Cardiac muscle cell (in vitro differentiated cells and primary cell): ENCODE data around the gene GRPEL2. TPM values are rescaled to one million over a fixed set of nuclear protein-coding genes. Genes with fewer than 3 reads are reported as not detected.

Experiments used
- DNase-seq, 2 donors: peaks; one replicate each; pipeline versions ENCODE4 v3.0.0 to v3.0.0-alpha.2; 2010 to 2017; ENCODE audit warnings: low read depth in 1 of 2, low spot score in 1 of 2
- H3K27ac ChIP-seq: fragments of 200-600 bp; sonication (generic); 2 replicates; pipeline ENCODE4 v1.5.1; 2016
- H3K27me3 ChIP-seq: fragments of 200-600 bp; sonication (generic); 2 replicates; pipeline ENCODE4 v1.6.0; 2016; ENCODE audit warnings: control low read depth
- H3K36me3 ChIP-seq: fragments of 200-600 bp; sonication (generic); 2 replicates; pipeline ENCODE4 v1.5.1; 2016; ENCODE audit warnings: control low read depth
- H3K4me1 ChIP-seq: fragments of 200-600 bp; sonication (generic); 2 replicates; pipeline ENCODE4 v1.8.1; 2017; ENCODE audit warnings: low read depth, mild to moderate bottlenecking, mixed run types
- H3K4me3 ChIP-seq: fragments of 200-600 bp; sonication (generic); 2 replicates; pipeline ENCODE4 v1.5.1; 2016; ENCODE audit warnings: mild to moderate bottlenecking
- H3K9me3 ChIP-seq: fragments of 200-600 bp; sonication (generic); 2 replicates; pipeline ENCODE4 v1.5.1; 2017; ENCODE audit warnings: low read depth, mild to moderate bottlenecking, control low read depth
- CTCF ChIP-seq: IDR thresholded peaks from 2 replicates; pipeline ENCODE4 v1.5.1; 2012; ENCODE audit warnings: low read depth, mild to moderate bottlenecking, low read length
- polyA plus RNA-seq: library from polyadenylated mRNA; unstranded; fragments of >200 nt; fragmentation: Nextera tagmentation; extraction: Ambion mirVana; gene quantifications from 2 replicates; pipeline ENCODE4 v1.2.1, GENCODE V29; 2016
- total RNA-seq: library from RNA; depleted of rRNA; stranded (reverse); fragments of >200 nt; gene quantifications from 2 replicates; pipeline ENCODE4 v1.2.3, GENCODE V29; 2016

The GRPEL2 gene
- total and polyA plus RNA-seq, 2 experiments from 2014 or later: 4.2 to 4.9 TPM

GRCh38 chr5:149322518-149322917 is 22.8 kb upstream of the GRPEL2 start:
- no peak for DNase-seq
- no peak overlapping the region for H3K4me3 ChIP-seq
- H3K36me3 ChIP-seq: no peaks in the 10 kb centered on the region
- H3K9me3 ChIP-seq: no peaks in the 10 kb centered on the region
- no peak for TF ChIP-seq CTCF
- peaks cover 9% of the 10 kb centered on the region for H3K4me1 ChIP-seq
- H3K27me3 ChIP-seq: peaks cover 21% of the 10 kb centered on the region
- no peak overlapping the region for H3K27ac ChIP-seq

DNA sequence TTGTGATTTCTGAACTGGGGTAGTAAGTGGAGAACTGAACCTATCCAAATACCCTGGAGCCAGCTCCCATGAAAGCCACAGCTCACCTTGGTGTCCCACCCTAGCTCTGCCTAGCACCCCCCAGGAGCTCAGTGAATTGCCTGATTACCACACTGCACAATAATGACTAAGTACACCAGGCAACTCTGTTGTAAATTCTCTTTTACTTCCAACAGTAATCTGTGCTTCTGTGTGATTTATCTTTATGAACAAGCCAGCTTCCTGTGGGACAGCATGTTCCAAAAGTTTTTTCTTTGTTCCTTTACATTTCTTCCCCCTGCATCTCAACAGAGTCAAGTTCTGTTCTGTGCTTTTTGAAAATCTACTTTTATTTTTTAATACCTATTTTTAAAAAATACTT is 22.1 kb upstream of the GRPEL2 start:
- Histone ChIP-seq H3K4me1 (peaks cover 9% of the 10 kb centered on the region), H3K9me3 (no peaks in the 10 kb centered on the region), H3K27ac (no peak overlapping the region), H3K36me3 (no peaks in the 10 kb centered on the region), H3K4me3 (no peak overlapping the region), H3K27me3 (peaks cover 27% of the 10 kb centered on the region)
- no peak for TF ChIP-seq CTCF
- DNase-seq: peak in 1 of 2 donors; percentile 74

DNA sequence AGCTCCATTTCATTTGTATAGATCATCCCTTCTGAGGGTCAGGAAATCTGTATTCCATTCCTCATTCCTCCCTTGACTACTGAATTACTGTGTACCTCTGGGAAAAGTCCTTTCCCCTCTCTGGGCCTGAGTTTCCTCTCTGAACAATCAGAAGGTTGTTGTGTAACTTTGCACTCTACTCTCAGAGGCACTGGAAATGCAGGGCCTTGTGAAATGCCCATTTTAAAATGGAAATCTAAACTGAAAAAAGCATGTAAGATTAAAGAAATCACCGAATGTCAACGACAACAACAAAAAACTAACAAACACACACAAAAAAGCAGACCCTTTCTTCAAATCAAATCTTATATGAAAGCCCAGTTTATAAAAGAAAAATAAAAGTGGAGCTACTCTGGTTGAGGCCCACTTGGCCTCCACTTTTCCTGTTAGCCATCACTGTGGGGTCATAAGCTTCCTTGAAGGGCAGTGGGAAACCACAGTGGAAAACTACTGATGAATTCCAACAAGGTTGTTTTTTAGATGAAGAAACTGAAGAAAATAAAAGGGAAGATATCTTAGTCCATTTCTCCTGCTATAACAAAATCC is 21.6 kb upstream of the GRPEL2 start:
- Histone ChIP-seq H3K36me3 (no peaks in the 10 kb centered on the region), H3K4me3 (no peak overlapping the region), H3K4me1 (peaks cover 9% of the 10 kb centered on the region), H3K9me3 (no peaks in the 10 kb centered on the region), H3K27ac (no peak overlapping the region), H3K27me3 (peaks cover 27% of the 10 kb centered on the region)
- no peak for TF ChIP-seq CTCF
- peak in 1 of 2 donors; percentile 83 for DNase-seq

DNA sequence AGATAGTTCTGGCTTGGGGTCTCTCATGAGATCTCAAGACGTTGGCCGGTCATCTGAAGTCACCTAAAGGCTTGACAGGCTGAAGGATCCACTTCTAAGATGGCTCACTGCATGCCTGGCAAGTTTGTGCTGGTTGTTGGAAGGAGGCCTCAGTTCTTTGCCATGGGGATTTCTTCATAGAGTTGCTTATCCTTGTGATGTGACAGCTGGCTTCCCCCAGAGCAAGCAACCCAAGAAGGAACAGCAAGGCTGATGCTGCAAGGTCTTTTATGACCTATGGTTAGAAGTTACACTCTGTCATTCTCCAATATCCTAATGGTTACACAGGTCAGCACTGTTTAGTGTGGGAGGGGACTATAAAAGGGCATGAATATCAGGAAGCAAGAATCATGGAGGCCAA is 20.7 kb upstream of the GRPEL2 start:
- Histone ChIP-seq H3K4me3 (no peak overlapping the region), H3K27me3 (peaks cover 33% of the 10 kb centered on the region), H3K9me3 (no peaks in the 10 kb centered on the region), H3K36me3 (no peaks in the 10 kb centered on the region), H3K4me1 (peaks cover 9% of the 10 kb centered on the region), H3K27ac (no peak overlapping the region)
- peak in 1 of 2 donors; percentile 38 for DNase-seq
- no peak for TF ChIP-seq CTCF

GRCh38 chr5:149325166-149325735 is 20.0 kb upstream of the GRPEL2 start:
- H3K4me1 ChIP-seq: peaks cover 9% of the 10 kb centered on the region
- H3K4me3 ChIP-seq: no peak overlapping the region
- no peak overlapping the region for H3K27ac ChIP-seq
- DNase-seq: peak in 1 of 2 donors; percentile 63
- H3K36me3 ChIP-seq: no peaks in the 10 kb centered on the region
- H3K27me3 ChIP-seq: peaks cover 39% of the 10 kb centered on the region
- no peak for TF ChIP-seq CTCF
- H3K9me3 ChIP-seq: no peaks in the 10 kb centered on the region
